CD4-positive, alpha-beta T cell (primary cell): ENCODE measurements around the gene MFSD6. TPM values are rescaled to one million over a fixed set of nuclear protein-coding genes. Genes with fewer than 3 reads are reported as not detected.

Experiments used
- ATAC-seq: fragments of 200-7000 bp; cut with Tn5 transposase; one replicate; pipeline ENCODE4 v1.10.0; 2022; ENCODE audit warnings: mild to moderate bottlenecking; ENCODE audit not compliant: poor library complexity
- CTCF ChIA-PET: fragments of 350-600 bp; sonication (Branson Sonifier 250); formaldehyde crosslinking; loops from one replicate; lab custom pipeline; 2021; ENCODE audit warnings: antibody characterized with exemption, inconsistent platforms; lab: Charles Lee
- POLR2A ChIA-PET: fragments of 350-600 bp; sonication (Branson Sonifier 250); formaldehyde crosslinking; loops from one replicate; lab custom pipeline; 2021; ENCODE audit warnings: antibody characterized with exemption, inconsistent platforms; lab: Charles Lee
- DNase-seq, 14 experiments: peaks; one replicate each; pipeline ENCODE4 v3.0.0-alpha.2; 2013 to 2020; ENCODE audit warnings: mixed read lengths in 2 of 14
- H3K27ac ChIP-seq, 2 donors: one replicate each; pipeline versions ENCODE4 v1.5.1 to v1.7.0; 2013; ENCODE audit warnings: low read length in 2 of 2, low read depth in 1 of 2, mild to moderate bottlenecking in 1 of 2
- H3K27me3 ChIP-seq, 2 experiments: 1 replicate in 1 of 2; 2 replicates in 1 of 2; pipeline versions ENCODE4 v1.6.1 to v1.7.0; 2013; ENCODE audit warnings: low read length in 2 of 2, control low read depth in 1 of 2, mild to moderate bottlenecking in 1 of 2, moderate library complexity in 1 of 2; ENCODE audit not compliant: insufficient read depth in 2 of 2, control insufficient read depth in 1 of 2
- H3K36me3 ChIP-seq: one replicate; pipeline ENCODE4 v1.6.1; 2013; ENCODE audit warnings: low read length, control low read depth; ENCODE audit not compliant: insufficient read depth
- H3K4me1 ChIP-seq: one replicate; pipeline ENCODE4 v1.6.1; 2013; ENCODE audit warnings: low read length, control low read depth; ENCODE audit not compliant: insufficient read depth
- H3K4me3 ChIP-seq: one replicate; pipeline ENCODE4 v1.5.1; 2013; ENCODE audit warnings: mild to moderate bottlenecking, low read length, moderate library complexity
- H3K9me3 ChIP-seq, 2 experiments: 1 replicate in 1 of 2; 2 replicates in 1 of 2; pipeline versions ENCODE4 v1.6.1 to v1.7.0; 2013; ENCODE audit warnings: low read length in 2 of 2, mild to moderate bottlenecking in 2 of 2, control low read depth in 1 of 2, moderate library complexity in 1 of 2; ENCODE audit not compliant: control insufficient read depth in 1 of 2, insufficient read depth in 1 of 2
- H3K27ac Mint-ChIP-seq: one replicate; pipeline ENCODE4 v1.8.0; 2020; ENCODE audit warnings: mixed read lengths
- H3K27me3 Mint-ChIP-seq: one replicate; pipeline ENCODE4 v1.8.0; 2021; ENCODE audit warnings: mixed read lengths
- H3K36me3 Mint-ChIP-seq: one replicate; pipeline ENCODE4 v1.8.0; 2021; ENCODE audit warnings: low read depth, mixed read lengths
- H3K4me1 Mint-ChIP-seq: one replicate; pipeline ENCODE4 v1.8.0; 2021; ENCODE audit warnings: low read depth, mixed read lengths
- H3K4me3 Mint-ChIP-seq: one replicate; pipeline ENCODE4 v1.8.0; 2020; ENCODE audit warnings: mild to moderate bottlenecking, mixed read lengths
- H3K9me3 Mint-ChIP-seq: one replicate; pipeline ENCODE4 v1.8.0; 2020; ENCODE audit warnings: mixed read lengths
- CTCF ChIP-seq: fragments of 200-600 bp; IDR thresholded peaks from one replicate; pipeline ENCODE4 v1.8.0; 2022; ENCODE audit warnings: antibody characterized with exemption, mild to moderate bottlenecking
- intact Hi-C, 2 experiments: fragments of 100-400 bp; cut with DNase I in 1 of 2; cut with micrococcal nuclease in 1 of 2; formaldehyde crosslinking; loops; one replicate each; pipeline versions ENCODE4 v1.15.1 to v1.9.0; 2023 to 2025; cut with DNase I, micrococcal nuclease
- total RNA-seq, 174 experiments: library from RNA in 2 of 174; stranded (reverse) in 2 of 174; gene quantifications; one replicate each; pipeline ENCODE4 v1.2.3 and lab custom pipeline; 2021 to 2026

Gene MFSD6
- total RNA-seq, 2 experiments from 2014 or later, result 41.2 to 47.8 TPM

- Mint-ChIP-seq H3K36me3 (peaks cover 87% of the 10 kb centered on the region), H3K4me1 (peaks cover 16% of the 10 kb centered on the region), H3K4me3 (no peak overlapping the region), H3K27ac (no peak overlapping the region), H3K27me3 (no peaks in the 10 kb centered on the region), H3K9me3 (no peaks in the 10 kb centered on the region)
- H3K4me1 ChIP-seq, result no peaks in the 10 kb centered on the region
- no peaks in the 10 kb centered on the region for H3K27me3 ChIP-seq
- CTCF ChIA-PET, result no interaction called here
- ATAC-seq (no peak), DNase-seq (no peak)
- TF ChIP-seq CTCF, result no peak
- H3K27ac ChIP-seq, result no peak overlapping the region
- intact Hi-C loops, result loop anchor here in 1 of 2 experiments (5.0 kb wide), 1 partner anchor 123 kb away; no protein-coding TSS in a partner anchor
- POLR2A ChIA-PET, result no interaction called here
- no peak overlapping the region for H3K4me3 ChIP-seq
- H3K9me3 ChIP-seq, result no peaks in the 10 kb centered on the region
- H3K36me3 ChIP-seq, result peaks cover 83% of the 10 kb centered on the region
Observed at GRCh38 chr2:190504912-190505311, 96.8 kb downstream of the MFSD6 start.

GRCh38 chr2:190505696-190506095 is 97.5 kb downstream of the MFSD6 start:
- DNase-seq (no peak), ATAC-seq (no peak)
- no peak overlapping the region for H3K4me3 ChIP-seq
- no peaks in the 10 kb centered on the region for H3K4me1 ChIP-seq
- H3K36me3 ChIP-seq, result peaks cover 76% of the 10 kb centered on the region
- Mint-ChIP-seq H3K9me3 (no peaks in the 10 kb centered on the region), H3K27ac (peak overlapping the region; percentile 60), H3K4me3 (no peak overlapping the region), H3K27me3 (no peaks in the 10 kb centered on the region), H3K36me3 (peaks cover 87% of the 10 kb centered on the region), H3K4me1 (peaks cover 16% of the 10 kb centered on the region)
- no peaks in the 10 kb centered on the region for H3K27me3 ChIP-seq
- ChIA-PET CTCF (no interaction called here), POLR2A (no interaction called here)
- H3K27ac ChIP-seq, result no peak overlapping the region
- intact Hi-C loops, result loop anchor here in 1 of 2 experiments (5.0 kb wide), 1 partner anchor 123 kb away; no protein-coding TSS in a partner anchor
- TF ChIP-seq CTCF, result no peak
- no peaks in the 10 kb centered on the region for H3K9me3 ChIP-seq

- H3K36me3 ChIP-seq, result peaks cover 66% of the 10 kb centered on the region
- Mint-ChIP-seq H3K36me3 (peaks cover 86% of the 10 kb centered on the region), H3K27ac (peak overlapping the region; percentile 60), H3K27me3 (no peaks in the 10 kb centered on the region), H3K9me3 (no peaks in the 10 kb centered on the region), H3K4me3 (no peak overlapping the region), H3K4me1 (peaks cover 13% of the 10 kb centered on the region)
- H3K9me3 ChIP-seq, result no peaks in the 10 kb centered on the region
- ATAC-seq (no peak), DNase-seq (no peak)
- no peak overlapping the region for H3K4me3 ChIP-seq
- ChIA-PET POLR2A (no interaction called here), CTCF (no interaction called here)
- no peak overlapping the region for H3K27ac ChIP-seq
- TF ChIP-seq CTCF, result no peak
- no peaks in the 10 kb centered on the region for H3K27me3 ChIP-seq
- intact Hi-C loops, result loop anchor here in 1 of 2 experiments (5.0 kb wide), 1 partner anchor 124 kb away; no protein-coding TSS in a partner anchor
- no peaks in the 10 kb centered on the region for H3K4me1 ChIP-seq
Observed at GRCh38 chr2:190506666-190507065, 98.5 kb downstream of the MFSD6 start.
